Measurements from ENCODE around the gene CARD19. TPM values are rescaled to one million over a fixed set of nuclear protein-coding genes. Genes with fewer than 3 reads are reported as not detected.

CARD19 gene
- total RNA-seq, 4 donors from 2014 or later, result 43.2 to 63.6 (median 54.3) TPM

DNA sequence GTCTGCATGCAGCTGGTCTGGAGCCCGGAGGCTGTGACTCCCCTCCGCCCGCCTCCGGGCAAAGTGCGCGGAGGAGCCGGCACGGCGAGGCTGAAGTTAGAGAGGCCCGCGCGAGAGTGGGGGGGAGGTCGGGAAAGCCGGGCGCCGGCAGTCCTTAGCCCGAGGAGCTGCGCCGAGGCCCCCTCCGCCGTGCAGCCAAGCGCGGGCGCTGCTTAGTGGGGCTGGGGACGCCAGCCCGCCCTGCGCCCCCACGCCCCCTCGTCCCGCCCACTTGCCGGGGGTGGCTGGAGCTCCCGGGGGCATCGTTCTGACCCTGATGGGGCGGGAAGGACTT, 37.6 kb downstream of the CARD19 start:
- Histone ChIP-seq H3K27ac (peak overlapping the region; percentile 94), H3K4me3 (peak overlapping the region; percentile 82), H3K36me3 (no peaks in the 10 kb centered on the region), H3K27me3 (no peaks in the 10 kb centered on the region), H3K4me1 (peaks cover 86% of the 10 kb centered on the region), H3K9me3 (no peaks in the 10 kb centered on the region)
- DNase-seq (ENCODE audit: low spot score in 2 of 2), result no peak
- TF ChIP-seq POLR2A (IDR thresholded peaks at IDR 0.05), result no peak
- TF ChIP-seq POLR2AphosphoS5 (IDR thresholded peaks at IDR 0.05), result no peak
- TF ChIP-seq, protein P1, sequence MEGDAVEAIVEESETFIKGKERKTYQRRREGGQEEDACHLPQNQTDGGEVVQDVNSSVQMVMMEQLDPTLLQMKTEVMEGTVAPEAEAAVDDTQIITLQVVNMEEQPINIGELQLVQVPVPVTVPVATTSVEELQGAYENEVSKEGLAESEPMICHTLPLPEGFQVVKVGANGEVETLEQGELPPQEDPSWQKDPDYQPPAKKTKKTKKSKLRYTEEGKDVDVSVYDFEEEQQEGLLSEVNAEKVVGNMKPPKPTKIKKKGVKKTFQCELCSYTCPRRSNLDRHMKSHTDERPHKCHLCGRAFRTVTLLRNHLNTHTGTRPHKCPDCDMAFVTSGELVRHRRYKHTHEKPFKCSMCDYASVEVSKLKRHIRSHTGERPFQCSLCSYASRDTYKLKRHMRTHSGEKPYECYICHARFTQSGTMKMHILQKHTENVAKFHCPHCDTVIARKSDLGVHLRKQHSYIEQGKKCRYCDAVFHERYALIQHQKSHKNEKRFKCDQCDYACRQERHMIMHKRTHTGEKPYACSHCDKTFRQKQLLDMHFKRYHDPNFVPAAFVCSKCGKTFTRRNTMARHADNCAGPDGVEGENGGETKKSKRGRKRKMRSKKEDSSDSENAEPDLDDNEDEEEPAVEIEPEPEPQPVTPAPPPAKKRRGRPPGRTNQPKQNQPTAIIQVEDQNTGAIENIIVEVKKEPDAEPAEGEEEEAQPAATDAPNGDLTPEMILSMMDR (IDR thresholded peaks at IDR 0.05), result no peak
- TF ChIP-seq EP300 (IDR thresholded peaks at IDR 0.05), result no peak
- WGBS, result no CpG with 5 or more reads among the region's 34 CpGs

DNA sequence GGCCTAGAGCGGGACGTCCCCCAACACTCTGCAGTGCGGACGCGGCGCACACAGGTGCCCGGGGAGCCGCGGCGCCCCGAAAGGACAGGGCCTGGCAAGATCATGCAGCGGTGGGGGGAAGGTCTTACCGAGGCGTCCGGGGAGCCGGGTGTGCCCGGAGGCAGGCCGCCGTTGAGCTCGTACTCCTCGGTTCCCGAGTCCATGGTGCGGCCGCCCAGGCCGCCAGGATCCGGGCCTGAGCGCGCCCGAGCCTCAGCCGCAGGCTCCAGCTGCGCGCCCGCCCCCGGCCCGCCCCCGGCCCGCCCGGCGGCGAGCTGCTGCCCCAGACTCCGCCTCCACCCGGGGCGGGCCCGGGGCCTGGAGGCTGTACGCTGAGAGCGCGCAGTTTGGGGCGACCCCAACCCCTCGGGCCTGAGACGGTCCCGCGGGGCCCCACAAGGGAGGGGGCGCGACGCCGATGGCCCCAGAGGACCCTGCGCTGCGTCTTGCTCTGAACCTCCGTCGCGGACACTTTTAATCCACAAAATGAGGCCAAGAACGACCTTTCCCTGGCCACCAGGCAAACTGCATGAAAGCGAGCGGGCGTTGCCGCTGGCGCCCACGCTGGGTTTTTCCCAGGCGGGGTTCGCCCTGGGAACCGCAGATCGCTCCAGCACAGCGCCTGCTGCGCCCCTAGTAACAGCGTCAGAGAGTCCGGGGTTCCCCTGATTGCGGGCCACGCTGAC, 38.2 kb downstream of the CARD19 start, which contains the start of gene NINJ1:
TSS of gene NINJ1 (minus strand) at position 237 of the 725 bp plus-strand sequence. CDS start at position 203, 34 bp downstream.
- peaks cover 81% of the 10 kb centered on the region for H3K4me1 ChIP-seq
- no peaks in the 10 kb centered on the region for H3K9me3 ChIP-seq
- DNase-seq (ENCODE audit: low spot score in 2 of 2), result peak in 1 of 2 donors; percentile 84

GRCh38 chr9:93134740-93135444, 38.9 kb downstream of the CARD19 start:
- Histone ChIP-seq H3K4me1 (peaks cover 81% of the 10 kb centered on the region), H3K27me3 (no peaks in the 10 kb centered on the region), H3K36me3 (no peaks in the 10 kb centered on the region), H3K27ac (peak overlapping the region; percentile 94), H3K4me3 (peak overlapping the region; percentile 82), H3K9me3 (no peaks in the 10 kb centered on the region)
- no peak for TF ChIP-seq POLR2A (IDR thresholded peaks at IDR 0.05)
- TF ChIP-seq POLR2AphosphoS5 (IDR thresholded peaks at IDR 0.05), result no peak
- 57% methylated on average over 7 of the region's 14 CpGs for WGBS
- no peak for DNase-seq (ENCODE audit: low spot score in 2 of 2)

More for the DNA sequence above, 38.2 kb downstream of the CARD19 start, which contains the start of gene NINJ1:
- peak within 1 kb of the TSS; percentile 82 for H3K4me3 ChIP-seq
- H3K27ac ChIP-seq, result peak within 1 kb of the TSS; percentile 94
- no peaks in the 10 kb centered on the region for H3K36me3 ChIP-seq
- peak in 1 of 2 donors; percentile 73 for TF ChIP-seq POLR2A (IDR thresholded peaks at IDR 0.05)
- TF ChIP-seq POLR2AphosphoS5 (IDR thresholded peaks at IDR 0.05), result peak in 2 of 3 donors; percentile 18 to 34
- TF ChIP-seq, protein P1 (IDR thresholded peaks at IDR 0.05), result no peak
- no peaks in the 10 kb centered on the region for H3K27me3 ChIP-seq
- WGBS, result 0% methylated on average over 14 of the region's 78 CpGs

DNA sequence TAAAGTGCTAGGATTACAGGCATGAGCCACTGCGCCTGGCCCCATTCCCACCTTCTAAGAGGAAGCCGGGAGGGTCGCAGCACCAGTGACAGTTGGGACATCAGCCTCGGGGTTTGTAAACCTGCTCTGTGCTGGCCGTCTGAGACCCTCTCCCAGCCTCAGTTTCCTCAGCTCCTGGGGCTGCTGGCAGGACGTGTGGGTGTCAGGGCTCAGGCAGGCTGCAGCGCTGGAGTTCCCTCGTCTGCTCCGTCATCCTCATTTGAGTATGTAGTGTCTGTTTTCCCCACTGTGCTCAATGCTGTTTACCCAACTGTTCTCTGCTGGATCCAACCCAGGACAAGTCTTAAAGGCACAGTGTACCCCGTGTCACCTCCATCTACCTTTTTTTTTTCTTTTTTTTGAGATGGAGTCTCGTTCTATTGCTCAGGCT, 40.0 kb downstream of the CARD19 start:
- Histone ChIP-seq H3K36me3 (no peaks in the 10 kb centered on the region), H3K27me3 (no peaks in the 10 kb centered on the region), H3K27ac (peak overlapping the region; percentile 54), H3K4me1 (peaks cover 78% of the 10 kb centered on the region), H3K4me3 (peak overlapping the region; percentile 27), H3K9me3 (no peaks in the 10 kb centered on the region)
- TF ChIP-seq, protein P1 (IDR thresholded peaks at IDR 0.05), result no peak
- TF ChIP-seq POLR2AphosphoS5 (IDR thresholded peaks at IDR 0.05) (no peak), EP300 (IDR thresholded peaks at IDR 0.05) (no peak), POLR2A (IDR thresholded peaks at IDR 0.05) (no peak)
- WGBS, result 22% methylated on average over 9 of the region's 11 CpGs
- no peak for DNase-seq (ENCODE audit: low spot score in 2 of 2)

DNA sequence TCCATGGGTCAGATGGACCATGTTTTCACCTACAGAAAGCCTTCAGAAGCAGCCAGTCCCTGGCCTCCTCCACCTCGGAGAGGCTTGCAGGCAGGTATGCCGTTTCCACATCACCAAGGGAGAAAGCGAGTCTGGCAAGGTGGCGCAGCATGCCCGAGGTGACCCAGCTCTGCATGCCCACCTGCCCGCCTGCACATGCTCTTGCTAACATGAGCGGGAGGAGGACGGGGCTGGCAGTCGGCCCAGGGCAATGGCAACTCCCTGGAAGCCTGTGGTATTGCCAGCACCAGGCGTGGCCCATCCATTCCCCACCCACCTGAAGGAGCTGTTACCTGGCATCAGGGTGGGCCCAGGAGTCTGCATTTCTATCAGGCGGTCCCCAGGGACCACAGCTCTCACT, 41.3 kb downstream of the CARD19 start:
- 50% methylated on average over 2 of the region's 11 CpGs for WGBS

More for the DNA sequence above, 41.3 kb downstream of the CARD19 start:
- no peaks in the 10 kb centered on the region for H3K36me3 ChIP-seq
- H3K27me3 ChIP-seq, result no peaks in the 10 kb centered on the region
- TF ChIP-seq POLR2A (IDR thresholded peaks at IDR 0.05), result no peak
- TF ChIP-seq, protein P1 (IDR thresholded peaks at IDR 0.05), result no peak
- TF ChIP-seq POLR2AphosphoS5 (IDR thresholded peaks at IDR 0.05), result no peak
- no peak for TF ChIP-seq EP300 (IDR thresholded peaks at IDR 0.05)
- no peaks in the 10 kb centered on the region for H3K9me3 ChIP-seq
- peaks cover 73% of the 10 kb centered on the region for H3K4me1 ChIP-seq
- H3K4me3 ChIP-seq, result no peak overlapping the region
- peak overlapping the region; percentile 54 for H3K27ac ChIP-seq
- DNase-seq (ENCODE audit: low spot score in 2 of 2), result no peak
